ENCODE results near the gene GTPBP2.

DNA sequence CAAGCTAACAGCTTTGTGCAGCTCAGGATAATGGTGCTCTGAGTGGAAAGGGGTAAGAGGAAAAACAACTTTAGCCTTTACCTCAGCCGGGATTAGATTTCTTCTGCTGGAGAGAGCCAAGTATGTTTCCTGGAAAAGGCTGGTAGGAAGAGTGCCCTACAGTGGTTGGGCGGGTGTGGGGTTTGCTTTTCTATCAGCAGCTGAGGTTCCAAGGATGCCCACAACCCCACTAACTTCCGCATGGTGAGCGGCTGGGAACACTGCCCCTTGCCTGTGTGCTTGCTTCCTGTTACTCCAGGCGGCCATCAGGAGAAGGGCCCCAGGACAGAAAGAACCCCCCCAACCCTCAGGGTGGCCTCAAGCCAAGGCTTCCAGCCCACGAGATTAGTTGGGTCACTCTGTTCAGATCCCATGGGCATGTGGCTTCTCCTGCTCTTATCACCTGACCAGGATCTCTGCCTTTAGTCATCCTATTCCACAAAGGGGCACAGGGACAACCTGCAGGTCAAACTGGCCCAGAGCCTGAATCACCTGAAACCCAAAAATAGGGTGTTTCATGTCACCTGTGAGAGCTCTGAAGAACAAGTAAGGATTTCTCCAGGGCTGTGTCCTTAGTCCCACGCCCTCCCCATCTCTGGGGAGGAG lies 48.0 kb upstream of the GTPBP2 start:
- TF ChIP-seq POLR2A (IDR thresholded peaks at IDR 0.05; ENCODE audit: low read length), result no peak
- no peak for TF ChIP-seq GATA1 (IDR thresholded peaks at IDR 0.05; ENCODE audit: low read depth, low read length)

All from erythroblast (primary cell).